ENCODE data around the gene SPIN2A. TPM values are rescaled to one million over a fixed set of nuclear protein-coding genes. Genes with fewer than 3 reads are reported as not detected.
A peak's percentile ranks its signal among the peaks of the same experiment; 100 is the strongest.

SPIN2A gene
- total and polyA plus RNA-seq, 2 of the 13 experiments (the other 11 are each of a cell fraction or from before 2014, with no cell fraction given) = 0.44 to 0.60 TPM

GRCh38 chrX:57104921-57105398 is 32.2 kb downstream of the SPIN2A start (continued):
- no peak for TF ChIP-seq KIAA2018 (CRISPR knock-in tag; IDR thresholded peaks at IDR 0.05; ENCODE audit: borderline replicate concordance)
- TF ChIP-seq HDAC1 (CRISPR knock-in tag; IDR thresholded peaks at IDR 0.05) = no peak
- TF ChIP-seq FOXK1 (CRISPR knock-in tag; IDR thresholded peaks at IDR 0.05; ENCODE audit: borderline replicate concordance, low read depth) = no peak

GRCh38 chrX:57104406-57104805 is 32.8 kb downstream of the SPIN2A start:
- Histone ChIP-seq H3K36me3 (replicated peaks in 1 of 2; ENCODE audit: control insufficient read depth in 1 of 2, insufficient read depth in 2 of 2, low read length in 2 of 2) (0 out of 5 replicates have a peak, but pooled peaks cover 0 to 3% of the 10 kb centered on the region in 2 experiments), H3K27ac (ENCODE audit: extremely low read length, insufficient read depth, low read length) (no peak overlapping the region), H2AFZ (ENCODE audit: low read length) (no peak overlapping the region), H3K9me3 (ENCODE audit: low read length) (no peaks in the 10 kb centered on the region), H3K9ac (ENCODE audit: insufficient read depth, low read depth, low read length) (no peak overlapping the region), H3K4me1 (ENCODE audit: insufficient read depth, low read length) (no peaks in the 10 kb centered on the region), H3K79me2 (ENCODE audit: insufficient read depth, low read length) (no peaks in the 10 kb centered on the region), H3K4me3 (replicated peaks in 1 of 3; ENCODE audit: insufficient read depth in 1 of 3, low read depth in 2 of 3, low read length in 3 of 3) (no peak overlapping the region), H4K20me1 (ENCODE audit: insufficient read depth, low read length) (no peaks in the 10 kb centered on the region), H3K4me2 (ENCODE audit: low read depth, low read length) (no peak overlapping the region), H3K27me3 (ENCODE audit: control insufficient read depth in 1 of 2, insufficient read depth in 2 of 2, low read length in 2 of 2) (no peaks in the 10 kb centered on the region; a peak in 1 of 5 replicates)
- BruUV-seq (replicated peaks) = no TSS peak
- ATAC-seq (no peak), FAIRE-seq (no peak), DNase-seq (ENCODE audit: low spot score) (peak; percentile 3)
- 0 out of 2 replicates have a peak, but pooled peaks have one; percentile 11 for TF ChIP-seq CTCF (CRISPR knock-in tag; IDR thresholded peaks at IDR 0.05)
- TF ChIP-seq MAFF (IDR thresholded peaks at IDR 0.05; ENCODE audit: low read depth, low read length) = no peak
- 94% methylated on average over 2 of the region's 4 CpGs for WGBS (ENCODE audit: low lambda C conversion rate)
- ChIA-PET CTCF (ENCODE audit: low intra/inter-chr PET ratio, low total read pairs) (no interaction called here), POLR2A (no interaction called here)
- in situ Hi-C loops (cut with HindIII; ENCODE audit: extremely low pct_ligation_motif_present, low pct_unique_long_range_greater_than_20kb) = no loop called here
- intact Hi-C loops (cut with micrococcal nuclease; ENCODE audit: unreplicated experiment) = no loop called here
